Stimulated activated CD4-positive, alpha-beta T cell treated with anti-CD3 and anti-CD28 coated beads, Interleukin-12 subunit alpha, Interleukin-12 subunit beta, amount 100 ng/mL, for 48 hours (primary cell): ENCODE measurements around the gene POU2F1.
"Not testable (repeated sequence)": the region's sequence is repeated elsewhere in the genome, so short reads cannot be mapped to it uniquely, and the experiment has no call there.

ENCODE experiments used
- DNase-seq, 3 donors: peaks; one replicate each; pipeline ENCODE4 v3.0.0-alpha.2; 2020; ENCODE audit warnings: low read depth in 2 of 3, low spot score in 1 of 3

The POU2F1 gene

DNA sequence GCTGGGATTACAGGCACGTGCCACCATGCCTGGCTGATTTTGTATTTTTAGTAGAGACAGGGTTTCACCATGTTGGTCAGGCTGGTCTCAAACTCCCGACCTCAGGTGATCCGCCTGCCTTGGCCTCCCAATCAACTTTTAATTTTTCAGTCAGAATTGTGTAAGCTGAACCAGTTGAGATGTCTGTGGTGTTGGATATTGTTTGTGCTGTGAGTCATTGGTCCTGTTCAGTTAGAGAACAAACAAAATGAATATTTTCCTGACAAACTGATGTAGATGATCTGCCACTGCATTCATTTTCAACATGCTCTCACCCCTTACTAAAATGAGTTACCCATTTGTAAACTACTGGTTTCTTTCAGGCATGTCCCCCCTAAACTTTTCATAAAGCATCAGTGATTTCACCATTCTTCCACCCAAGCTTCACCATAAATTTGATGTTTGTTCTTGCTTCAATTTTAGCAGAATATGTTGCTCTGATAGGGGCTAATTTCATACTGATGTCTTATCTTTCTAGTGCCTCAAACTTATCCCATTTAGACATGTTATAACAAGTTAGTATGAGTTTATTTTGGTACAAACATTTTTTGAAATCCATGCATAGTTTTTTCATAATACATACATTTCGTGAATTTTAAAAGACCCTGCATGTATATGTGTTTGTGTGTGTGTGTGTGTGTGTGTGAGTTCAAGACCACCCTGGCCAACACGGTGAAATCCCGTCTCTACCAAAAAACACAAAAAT, 15.2 kb upstream of the POU2F1 start:
- not testable (repeated sequence) for DNase-seq

DNA sequence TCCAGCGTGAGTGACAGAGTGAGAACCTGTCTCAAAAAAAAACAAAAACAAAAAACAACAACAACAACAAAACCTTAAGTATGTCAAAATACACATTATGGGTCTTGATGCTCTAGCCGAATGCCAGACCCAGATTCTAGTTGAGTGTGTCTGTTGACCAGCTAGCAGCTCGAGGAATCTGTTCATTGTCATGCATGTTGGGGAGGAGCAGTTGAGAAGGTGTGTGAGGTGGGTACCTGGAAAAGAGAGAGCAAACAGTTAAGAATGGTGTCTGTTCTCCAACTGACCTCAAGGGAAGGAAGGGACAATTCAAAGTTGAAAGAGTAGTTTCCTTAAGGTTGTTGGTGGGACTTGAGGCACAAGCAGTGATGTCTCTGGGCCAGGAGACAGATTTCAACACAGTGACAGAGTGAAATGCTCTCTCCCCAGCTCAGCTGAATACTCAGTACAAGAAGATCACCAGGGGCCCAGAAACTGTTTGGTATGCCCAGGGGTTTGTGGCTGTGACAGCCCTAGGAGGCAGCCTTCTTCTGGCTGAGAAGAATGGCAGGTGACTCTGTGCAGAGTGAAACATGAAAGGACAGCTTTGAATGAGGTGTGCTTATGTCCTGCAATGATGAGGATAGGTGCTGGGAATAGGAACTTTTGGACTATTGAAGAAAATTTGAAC, 14.4 kb upstream of the POU2F1 start:
- DNase-seq, result no peak

DNA sequence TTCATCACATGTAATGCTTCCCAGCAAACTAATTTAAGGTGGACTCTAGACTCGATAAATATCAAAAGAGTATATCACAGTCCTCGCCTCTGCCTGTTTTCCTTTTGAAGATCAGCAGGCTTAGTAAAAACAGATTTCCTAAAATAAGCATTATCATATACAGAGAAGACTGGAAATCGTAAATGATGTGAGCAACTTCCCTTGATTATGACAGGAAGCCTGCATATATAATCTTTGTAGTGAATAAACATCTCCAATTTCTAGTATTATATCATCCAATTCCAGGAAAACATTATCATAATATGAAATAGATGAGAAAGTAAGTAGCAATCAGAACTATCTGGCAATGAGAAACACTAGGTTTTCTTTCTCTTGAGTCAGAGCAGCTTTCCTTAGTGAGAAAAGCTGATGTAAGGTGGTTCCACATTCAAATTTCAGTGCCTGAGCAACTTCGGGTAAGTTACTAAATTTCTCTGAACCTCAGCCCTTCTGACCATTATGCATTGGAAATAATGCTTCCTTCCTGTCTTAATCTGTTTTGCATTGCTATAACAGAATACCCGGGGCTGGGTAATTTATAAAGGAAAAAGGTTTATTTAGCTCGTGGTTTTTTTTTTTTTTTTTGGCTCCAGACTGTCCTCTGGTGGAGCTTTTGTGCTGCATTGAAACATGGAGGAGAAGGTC, 12.6 kb upstream of the POU2F1 start:
- DNase-seq, result no peak

DNA sequence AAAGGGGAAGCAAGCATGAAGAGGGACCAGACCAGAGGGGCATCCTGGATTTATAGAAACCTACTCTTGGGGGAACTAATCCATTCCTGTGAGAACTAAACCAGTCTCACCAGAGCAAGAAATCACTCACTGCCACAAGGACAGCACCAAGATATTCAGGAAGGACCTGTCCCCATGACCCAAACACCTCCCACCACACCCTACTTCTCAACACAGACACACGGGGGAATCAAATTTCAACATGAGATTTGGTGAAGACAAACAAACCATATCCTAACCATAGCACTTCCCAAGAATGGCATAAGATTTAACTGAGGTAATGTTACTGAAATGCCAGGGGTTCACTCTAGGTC, 12.1 kb upstream of the POU2F1 start:
- DNase-seq, result no peak

DNA sequence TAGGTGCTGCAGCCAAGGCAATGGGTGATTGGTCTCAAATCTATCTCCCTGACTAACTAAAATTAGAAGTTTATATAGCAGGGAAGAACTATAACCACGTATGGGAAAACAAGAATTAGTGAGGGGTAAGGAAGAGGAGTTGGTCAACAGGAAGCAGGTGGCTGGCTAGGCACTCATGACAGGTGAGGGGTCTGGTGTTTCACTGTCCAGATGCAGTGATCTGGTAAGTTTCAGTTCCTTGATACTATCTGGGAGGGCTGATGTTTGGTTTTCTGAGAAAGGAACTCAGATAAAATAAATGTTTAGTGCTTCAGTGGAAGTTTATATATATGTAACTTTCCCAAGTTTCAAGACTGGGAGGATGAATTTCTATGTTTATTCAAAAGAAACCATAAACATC, 11.6 kb upstream of the POU2F1 start:
- no peak for DNase-seq

DNA sequence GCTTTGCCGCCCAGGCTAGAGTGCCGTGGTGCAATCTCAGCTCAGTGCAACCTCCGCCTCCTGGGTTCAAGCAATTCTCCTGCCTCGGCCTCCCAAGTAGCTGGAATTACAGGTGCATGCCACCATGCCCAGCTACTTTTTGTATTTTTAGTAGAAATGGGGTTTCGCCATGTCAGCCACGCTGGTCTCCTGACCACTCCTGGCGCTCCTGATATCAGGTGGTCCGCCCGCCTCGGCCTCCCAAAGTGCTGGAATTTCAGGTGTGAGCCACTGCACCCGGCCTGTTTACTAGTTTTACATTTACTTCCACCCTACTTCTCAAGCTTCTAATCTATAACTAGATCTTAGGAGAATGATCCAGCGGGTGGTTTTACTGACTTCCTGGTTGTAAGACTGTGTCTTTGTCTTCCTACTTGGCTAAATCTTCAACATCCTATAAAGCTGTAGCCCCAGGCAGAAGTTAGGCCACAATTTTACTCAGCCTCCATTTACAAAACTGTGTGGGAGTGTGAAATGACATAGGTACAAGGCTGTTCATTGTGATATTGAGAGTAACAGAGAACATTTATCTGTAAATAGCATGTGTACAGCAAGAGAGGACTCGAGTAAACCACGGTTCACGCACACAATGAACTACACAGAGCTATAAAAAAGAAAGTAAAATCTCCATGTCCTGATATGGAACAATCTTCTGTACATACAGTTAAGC, 9.6 kb upstream of the POU2F1 start:
- no peak for DNase-seq

DNA sequence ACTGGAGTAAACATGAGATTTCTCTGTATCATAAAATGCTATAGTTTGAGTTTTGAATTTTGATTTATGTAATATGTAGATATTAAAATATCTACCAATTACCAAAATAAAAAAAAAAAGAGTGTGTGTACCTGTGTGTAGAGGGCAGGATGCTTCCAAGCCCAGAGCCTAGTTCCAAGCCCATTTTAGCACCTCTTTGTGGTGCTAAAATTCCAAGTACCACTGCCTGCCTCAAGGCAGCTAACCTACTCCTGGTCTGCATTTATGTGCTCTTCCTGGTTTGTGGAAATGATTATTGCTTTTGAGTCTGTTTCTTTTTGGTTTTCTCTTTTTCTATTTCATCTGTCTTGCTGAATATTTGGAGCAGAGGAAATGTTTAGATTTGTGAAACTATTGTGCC, 8.7 kb upstream of the POU2F1 start:
- no peak for DNase-seq

DNA sequence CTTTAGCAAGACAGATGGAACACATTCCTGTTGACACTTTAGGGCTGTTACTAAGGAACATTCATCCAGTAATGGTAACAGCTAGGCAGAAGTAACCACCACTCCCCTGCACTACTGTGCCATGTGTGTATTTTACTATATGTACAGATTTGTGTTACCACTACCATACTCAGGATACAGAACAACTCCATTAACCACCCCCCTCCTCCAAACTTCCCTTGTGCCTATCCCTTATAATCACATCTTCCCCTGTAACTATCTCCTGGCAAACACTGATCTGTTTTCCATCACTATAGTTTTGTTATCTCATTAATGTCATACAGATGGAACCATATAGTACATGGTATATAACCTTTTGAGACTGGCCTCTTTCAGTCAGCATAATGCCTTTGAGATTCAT, 3.9 kb upstream of the POU2F1 start:
- DNase-seq, result no peak

DNA sequence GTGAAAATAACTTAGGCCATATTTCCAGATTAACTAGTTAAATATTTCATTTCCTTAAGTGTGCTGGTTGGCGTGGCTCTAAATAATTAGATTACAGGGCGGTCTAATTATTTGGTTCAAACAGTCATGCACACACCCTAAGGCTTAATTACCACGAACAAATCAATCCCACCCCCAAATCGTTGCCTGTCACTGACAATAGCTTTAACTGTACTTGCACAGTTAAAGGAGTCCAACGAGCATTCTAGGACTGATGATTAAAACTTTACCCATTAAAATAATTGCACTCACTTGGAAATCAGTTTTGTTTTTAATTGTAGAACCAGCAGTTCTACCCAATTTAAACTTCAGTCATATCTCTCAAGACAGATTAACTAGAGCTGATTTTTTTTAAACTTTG, 1.5 kb upstream of the POU2F1 start:
- no peak for DNase-seq

DNA sequence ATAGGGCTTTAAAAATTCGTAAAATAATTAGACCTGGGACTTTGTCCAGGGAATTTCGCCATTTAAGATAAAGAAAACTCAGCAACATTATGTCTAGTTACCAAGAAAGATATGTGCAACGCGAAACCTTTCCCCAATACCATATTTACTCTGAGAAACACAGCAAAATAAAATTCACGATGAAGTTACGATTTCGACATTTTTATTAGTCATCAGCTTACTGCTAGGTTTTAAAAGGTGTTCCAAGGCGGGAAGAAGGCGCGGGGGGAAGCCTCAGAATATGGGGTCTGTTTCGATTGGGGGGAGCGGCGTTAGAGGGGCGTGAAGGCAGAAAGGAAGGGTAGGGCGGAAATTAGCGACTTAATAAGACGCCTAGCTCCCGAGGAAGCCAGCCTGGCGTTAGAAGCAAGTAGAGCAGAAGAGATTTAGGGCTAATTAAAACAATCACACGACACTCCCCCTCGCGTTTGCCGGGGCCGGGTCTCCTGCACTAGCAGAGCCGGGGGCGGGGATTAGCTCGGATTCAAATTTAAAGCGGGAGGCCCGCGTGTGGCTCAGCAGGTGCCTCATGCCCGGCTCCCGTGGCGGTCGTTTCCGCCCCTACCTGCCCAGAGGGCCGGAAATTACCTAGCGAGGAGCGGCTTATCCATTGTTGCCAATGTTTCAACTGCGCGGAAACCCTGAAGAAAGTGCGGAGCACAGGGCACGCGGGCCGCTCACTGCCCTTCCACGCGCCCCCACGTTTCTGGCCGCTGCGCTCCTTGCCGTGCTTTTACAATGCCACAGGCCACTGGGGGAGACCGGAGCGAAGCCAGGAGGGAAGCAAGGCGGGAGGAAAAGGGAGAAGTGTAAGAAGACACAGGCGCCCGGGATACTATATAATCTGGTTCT, 795 bp upstream of the POU2F1 start:
- peak; percentile 85 to 87 (median 85) for DNase-seq

DNA sequence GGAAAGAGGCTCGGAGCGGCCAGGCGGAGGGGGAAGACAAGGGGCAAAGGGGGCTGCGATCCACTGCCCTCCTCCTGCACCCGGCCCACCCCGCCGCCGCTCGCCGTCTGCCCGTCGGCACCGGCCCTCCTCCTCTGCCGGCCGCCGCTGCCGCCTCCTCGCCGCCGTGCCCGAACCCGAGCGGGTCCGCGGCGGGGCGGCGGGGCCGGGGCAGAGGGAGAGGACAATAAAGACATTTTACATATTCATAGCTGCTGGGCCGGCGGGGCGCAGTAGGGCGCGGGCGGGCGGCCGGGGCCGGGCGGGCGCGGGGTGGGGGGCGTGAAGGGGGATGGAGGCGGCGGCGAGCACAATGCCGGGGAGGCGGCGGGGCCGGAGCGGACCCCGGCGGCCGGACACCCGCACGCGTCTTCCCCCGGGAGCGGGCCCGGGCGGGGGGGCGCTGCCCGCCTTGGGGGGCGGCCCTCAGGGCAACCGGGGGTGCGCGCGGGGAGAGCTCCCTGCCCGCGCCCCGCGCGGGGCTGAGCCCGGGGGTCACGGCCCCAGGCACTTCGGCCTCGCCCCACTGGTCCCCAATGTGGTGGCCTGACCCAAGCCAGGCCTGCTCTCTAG, 546 bp downstream of the POU2F1 start:
- peak in 2 of 3 donors; percentile 3 to 20 for DNase-seq

DNA sequence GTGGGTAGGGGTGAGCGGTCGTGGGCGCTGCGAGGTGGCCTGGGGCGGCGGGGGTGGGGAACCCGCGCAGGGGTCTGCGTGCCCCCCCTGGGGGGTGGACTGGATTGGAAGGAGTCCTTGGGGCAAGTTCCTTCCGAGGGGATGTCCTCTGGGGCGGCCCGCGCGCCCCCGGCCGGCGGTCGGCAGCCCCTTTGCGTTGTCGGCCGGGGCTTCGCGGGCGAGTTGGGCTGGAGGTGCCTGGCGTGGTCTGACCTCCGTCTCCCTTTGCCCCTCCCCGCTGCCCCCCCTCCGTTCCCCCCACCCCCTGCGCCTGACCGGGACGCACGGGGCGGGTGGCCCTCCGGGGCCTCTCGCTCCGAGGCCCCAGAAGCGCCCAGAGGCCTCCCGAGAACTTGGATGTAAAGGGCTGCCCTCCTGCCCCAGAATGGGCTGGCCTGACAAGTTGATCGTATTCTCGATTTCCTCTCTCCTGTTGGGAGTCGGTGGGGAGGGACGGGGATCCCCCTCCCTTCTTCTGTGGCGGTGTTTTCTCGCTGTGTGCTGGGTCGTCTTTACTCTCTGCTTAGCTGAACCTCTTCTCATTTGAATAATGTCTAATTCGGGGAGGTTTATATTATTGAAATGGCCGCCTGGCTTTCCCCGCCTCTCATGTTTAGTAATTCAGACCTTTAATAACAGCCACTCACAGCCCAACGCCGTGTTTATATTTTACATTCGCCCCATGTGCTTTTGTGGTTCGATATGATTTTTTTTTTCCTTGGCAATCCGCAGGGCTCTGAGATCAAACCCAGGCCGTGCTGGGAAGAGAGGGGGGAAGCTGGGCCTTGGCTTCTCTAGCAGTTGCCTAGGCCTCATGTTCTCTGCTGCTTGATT, 1.3 kb downstream of the POU2F1 start:
- DNase-seq, result peak; percentile 58 to 76 (median 68)

DNA sequence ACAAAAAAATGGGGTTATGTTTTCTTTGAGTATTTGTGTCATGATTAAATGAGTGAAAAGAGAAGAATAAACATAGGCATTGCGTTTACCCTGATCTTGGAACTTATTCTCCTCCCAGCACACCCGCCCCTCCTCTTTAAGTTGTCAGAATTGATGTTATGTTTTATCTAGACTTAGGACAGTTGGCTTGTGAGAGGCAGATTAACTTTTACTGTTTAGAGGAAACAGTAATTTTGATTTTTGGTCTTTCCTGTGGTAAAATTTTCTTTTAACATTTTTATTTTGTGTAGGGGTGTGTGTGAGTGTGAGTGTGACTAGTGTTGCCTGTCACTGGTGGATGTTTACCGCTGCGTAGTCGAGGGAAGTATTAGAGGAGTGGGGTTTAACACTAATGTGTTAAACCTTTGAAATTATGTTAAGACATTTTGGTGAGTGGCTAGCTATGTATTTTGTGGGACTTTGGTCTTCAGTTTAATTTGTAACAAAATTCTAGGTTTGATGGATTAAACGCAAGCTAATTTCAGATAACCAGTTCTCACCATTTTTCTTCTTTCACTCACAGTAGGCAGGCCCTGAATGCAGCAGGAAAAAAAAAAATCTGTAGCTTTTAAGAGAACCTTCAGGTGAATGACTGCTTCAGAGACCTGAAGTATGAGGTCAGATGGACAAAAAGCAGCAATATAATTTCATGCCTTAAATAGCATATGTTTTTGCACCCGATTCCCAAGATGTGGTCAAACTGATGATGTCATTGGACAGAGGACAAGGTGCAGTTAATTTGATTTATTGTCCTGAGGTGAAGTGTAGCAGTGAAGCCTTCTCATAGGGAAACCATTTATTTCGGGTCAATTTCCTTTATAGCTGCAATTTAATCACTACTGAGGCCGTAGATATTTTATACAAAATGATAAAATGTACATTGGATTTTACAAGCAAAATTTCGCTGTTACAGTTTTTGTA, 2.7 kb downstream of the POU2F1 start:
- no peak for DNase-seq

DNA sequence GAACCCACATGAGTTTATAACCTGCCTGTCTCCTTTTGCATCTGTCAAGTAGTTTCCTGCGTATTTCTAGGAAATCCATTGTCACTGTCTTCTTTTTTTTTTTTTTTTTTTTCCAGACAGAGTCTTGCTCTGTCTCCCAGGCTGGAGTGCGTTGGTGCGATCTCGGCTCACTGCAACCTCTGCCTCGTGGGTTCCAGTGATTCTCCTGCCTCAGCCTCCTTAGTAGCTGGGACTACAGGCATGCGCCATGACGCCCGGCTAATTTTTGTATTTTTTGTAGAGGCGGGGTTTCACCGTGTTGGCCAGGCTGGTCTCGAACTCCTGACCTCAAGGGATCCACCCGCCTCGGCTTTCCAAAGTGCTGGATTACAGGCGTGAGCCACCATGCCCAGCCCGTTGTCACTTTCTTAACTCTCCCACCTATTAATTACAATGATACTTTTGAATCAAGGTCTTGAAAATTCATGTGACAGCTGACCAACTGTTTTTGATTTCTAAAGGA, 4.1 kb downstream of the POU2F1 start:
- not testable (repeated sequence) for DNase-seq

DNA sequence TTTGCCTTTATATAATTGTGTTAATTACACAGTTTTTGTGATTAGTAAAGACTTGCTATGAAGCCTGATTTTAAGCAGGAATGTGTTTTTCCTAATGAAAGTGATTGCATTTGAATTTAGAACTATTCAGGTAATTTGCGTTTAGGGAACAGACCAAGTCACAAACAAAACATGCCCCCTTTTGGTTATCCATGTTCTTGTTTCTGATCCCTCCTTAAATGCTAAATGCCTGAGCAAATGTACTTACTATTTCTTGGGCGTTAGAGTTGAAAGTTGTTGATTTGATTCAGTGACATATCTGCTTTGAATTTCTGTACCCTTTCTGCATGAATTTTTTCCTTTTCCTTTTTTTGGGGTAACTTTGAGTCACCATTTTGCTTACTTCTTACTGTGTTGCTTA, 5.2 kb downstream of the POU2F1 start:
- DNase-seq, result no peak

DNA sequence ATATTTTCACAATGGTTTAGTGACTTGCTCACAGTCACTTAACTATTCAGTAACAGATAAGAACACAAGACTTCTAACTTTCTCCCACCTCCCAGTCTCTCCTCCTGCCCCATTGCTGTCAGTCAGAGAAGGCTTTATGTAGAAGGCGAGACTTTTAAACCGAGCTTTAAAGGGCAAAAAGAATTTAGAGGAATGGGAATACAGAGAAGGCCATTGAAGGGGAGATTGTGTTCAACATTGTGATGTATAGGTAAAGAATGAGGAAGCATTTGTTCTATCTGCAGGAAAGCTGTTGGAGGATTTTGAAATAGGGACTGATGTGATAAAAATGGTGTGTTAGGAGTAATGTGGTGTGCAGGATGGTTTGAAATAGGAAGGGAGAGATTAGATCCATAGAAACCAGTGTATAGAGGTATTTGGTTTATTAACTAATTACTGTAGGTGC, 7.3 kb downstream of the POU2F1 start:
- no peak for DNase-seq

DNA sequence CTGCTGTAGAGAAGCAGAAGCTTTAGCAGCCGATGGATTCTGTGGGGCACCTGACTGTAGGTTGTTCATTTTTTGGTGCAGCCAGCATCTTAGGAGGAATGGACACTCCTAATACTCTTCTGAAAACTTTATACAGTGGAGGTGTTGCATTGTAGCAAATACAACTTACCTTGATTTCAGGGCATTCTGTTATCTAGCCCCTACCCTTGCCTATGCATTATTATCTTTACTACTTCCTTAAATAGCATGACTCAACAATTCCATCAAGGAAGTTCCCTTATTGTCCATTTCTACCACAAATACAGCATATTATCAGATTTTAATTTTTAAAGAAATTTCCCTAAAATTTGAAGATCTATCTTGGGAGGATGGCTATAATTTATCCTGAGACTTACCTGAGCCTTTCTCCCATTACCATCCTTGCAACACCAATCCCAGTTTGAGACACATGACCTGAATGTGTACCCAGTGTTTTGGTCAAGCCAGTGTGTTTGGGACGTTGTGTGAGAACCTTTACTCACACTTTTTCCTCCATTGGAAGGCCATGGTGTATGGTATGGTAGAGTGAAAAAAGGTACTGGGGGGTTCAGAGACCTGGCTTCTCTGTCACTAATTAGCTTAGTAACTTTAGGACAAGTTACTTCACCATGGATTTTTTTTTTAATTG, 9.2 kb downstream of the POU2F1 start:
- no peak for DNase-seq
